Adrenal gland (tissue), 19 donors: ENCODE measurements around the gene KRTAP20-4. TPM values are rescaled to one million over a fixed set of nuclear protein-coding genes. Genes with fewer than 3 reads are reported as not detected.

Experiments used
- DNase-seq, 7 donors: peaks; one replicate each; pipeline ENCODE4 v3.0.0-alpha.2; 2019 to 2020
- H3K27ac ChIP-seq, 5 donors: fragments of 200-600 bp; sonication (generic) in 4 of 5; 1 replicate in 3 of 5; 2 replicates in 2 of 5; pipeline versions ENCODE4 v1.5.1 to v1.8.0; 2016 to 2020; ENCODE audit warnings: mild to moderate bottlenecking in 1 of 5
- H3K27me3 ChIP-seq: fragments of 200-600 bp; 2 replicates; pipeline ENCODE4 v1.8.0; 2021
- H3K36me3 ChIP-seq, 2 donors: fragments of 200-600 bp; replicated peaks in 1 of 2; 1 replicate in 1 of 2; 2 replicates in 1 of 2; pipeline versions ENCODE4 v1.5.1 to v1.8.0; 2018 to 2022
- H3K4me1 ChIP-seq, 2 donors: fragments of 200-600 bp; replicated peaks in 1 of 2; 1 replicate in 1 of 2; 2 replicates in 1 of 2; pipeline versions ENCODE4 v1.5.1 to v1.8.0; 2018 to 2021
- H3K4me3 ChIP-seq, 4 donors: fragments of 200-600 bp; sonication (generic) in 3 of 4; one replicate each; pipeline ENCODE4 v1.5.1; 2016 to 2018
- H3K9me3 ChIP-seq, 3 donors: fragments of 200-600 bp; sonication (generic) in 1 of 3; replicated peaks in 1 of 3; 1 replicate in 2 of 3; 2 replicates in 1 of 3; pipeline versions ENCODE4 v1.5.1 to v1.8.0; 2016 to 2021
- CTCF ChIP-seq, 6 experiments: fragments of 450-650 bp in 4 of 6; fragments of 200-600 bp in 2 of 6; sonication (generic) in 1 of 6; IDR thresholded peaks; 1 replicate in 5 of 6; 2 replicates in 1 of 6; pipeline versions ENCODE4 v1.5.1 to v1.8.0; 2016 to 2021; ENCODE audit warnings: antibody characterized with exemption in 6 of 6, mild to moderate bottlenecking in 2 of 6, moderate library complexity in 1 of 6
- POLR2A ChIP-seq, 2 donors: fragments of 450-650 bp; IDR thresholded peaks; one replicate each; pipeline ENCODE4 v1.6.1; 2017; ENCODE audit warnings: antibody characterized with exemption in 2 of 2, mild to moderate bottlenecking in 2 of 2, moderate library complexity in 1 of 2
- WGBS, 4 donors: extraction: QIAGEN DNeasy Blood & Tissue Kit in 2 of 4; methylation state at CpG; one replicate each; pipeline versions ENCODE4 v1.1.5 to v1.1.7; 2013 to 2017; 5-methylcytosine and 5-hydroxymethylcytosine counted together
- intact Hi-C, 2 donors: fragments of 100-400 bp; cut with DNase I; formaldehyde crosslinking; loops; one replicate each; pipeline versions ENCODE4 v1.14.1 to v1.15.0; 2022 to 2023
- long read RNA-seq, 10 donors: library from polyadenylated mRNA in 3 of 10; unstranded in 2 of 10; stranded (forward) in 1 of 10; transcript quantifications; one replicate each; pipeline ENCODE4 v2.0.0 and lab custom pipeline, GENCODE V29; 2021 to 2026
- polyA plus RNA-seq, 3 donors: library from polyadenylated mRNA; stranded (reverse); fragments of 200-250 nt in 2 of 3; fragments of 350-450 nt in 1 of 3; fragmentation: Illumina TruSeq in 1 of 3; extraction: RNeasy Lipid Tissue Mini Kit (QIAGEN cat#74804) in 1 of 3; gene quantifications; one replicate each; pipeline ENCODE4 v1.2.3, GENCODE V29; 2013 to 2014
- total RNA-seq, 9 donors: library from RNA; depleted of rRNA in 4 of 9; stranded (reverse); fragments of >200 nt in 4 of 9; fragments of 120-200 nt in 1 of 9; fragmentation: NEBNext Ultra II Directional in 1 of 9; extraction: Animal tissue kit (Norgen Biotek cat#: 25700) in 1 of 9; gene quantifications; one replicate each; pipeline versions ENCODE4 v1.1.0 to v1.2.4, GENCODE V29; 2013 to 2023
- donor health status: healthy with polysubstance abuse.
- donor health status: Bipolar disorder and iron deficiency.
- donor health status: DM: yes; HTN: yes; CAD: no.
- donor health status: DM: no; HTN: no; CAD: no.
- donor health status: DM: no; HTN: no; CAD: no.
- donor health status: DM: yes; HTN: yes; CAD: no.

The KRTAP20-4 gene
- total RNA-seq (not detected), polyA plus RNA-seq (not detected)
- long read RNA-seq, donor 1: 0 reads
- long read RNA-seq, donor 2: 0 reads
- long read RNA-seq, donor 3: 0 reads
- long read RNA-seq, donor 4: 0 reads
- long read RNA-seq, donor 5: 0 reads
- long read RNA-seq, donor 6: 0 reads
- long read RNA-seq, donor 7: 0 reads
- long read RNA-seq, donor 8: 0 reads
- long read RNA-seq, donor 9: 0 reads
- long read RNA-seq, donor 10: 0 reads

- intact Hi-C loops: no loop called here
- no peak for DNase-seq
- H3K27ac ChIP-seq: no peak within 1 kb of the TSS
- H3K9me3 ChIP-seq: no peaks in the 10 kb centered on the region
- no peaks in the 10 kb centered on the region for H3K27me3 ChIP-seq
- 72 to 82% (median 78%) methylated on average over 3 of the region's 3 CpGs for whole genome bisulfite sequencing, 4 donors
- H3K36me3 ChIP-seq: no peaks in the 10 kb centered on the region
- no peak for TF ChIP-seq CTCF (IDR thresholded peaks at IDR 0.05)
- no peak within 1 kb of the TSS for H3K4me3 ChIP-seq
- H3K4me1 ChIP-seq: no peaks in the 10 kb centered on the region
Measured at GRCh38 chr21:30620522-30620921, at the start of gene KRTAP20-4. Gene KRTAP20-4 (plus strand): TSS chr21:30620627.

- Histone ChIP-seq H3K36me3 (no peaks in the 10 kb centered on the region), H3K4me1 (no peaks in the 10 kb centered on the region), H3K27me3 (no peaks in the 10 kb centered on the region), H3K27ac (no peak overlapping the region), H3K9me3 (no peaks in the 10 kb centered on the region), H3K4me3 (no peak overlapping the region)
- DNase-seq: no peak
- intact Hi-C loops: no loop called here
- no peak for TF ChIP-seq POLR2A (IDR thresholded peaks at IDR 0.05)
- no peak for TF ChIP-seq CTCF (IDR thresholded peaks at IDR 0.05)
Measured at GRCh38 chr21:30577766-30578165, 42.7 kb upstream of the KRTAP20-4 start.

- no peaks in the 10 kb centered on the region for H3K9me3 ChIP-seq
- H3K36me3 ChIP-seq: no peaks in the 10 kb centered on the region
- TF ChIP-seq CTCF (IDR thresholded peaks at IDR 0.05) (no peak), POLR2A (IDR thresholded peaks at IDR 0.05) (no peak)
- H3K4me3 ChIP-seq: no peak overlapping the region
- H3K27ac ChIP-seq: no peak overlapping the region
- H3K27me3 ChIP-seq: no peaks in the 10 kb centered on the region
- H3K4me1 ChIP-seq: no peaks in the 10 kb centered on the region
- DNase-seq: no peak
- 45 to 79% (median 55%) methylated on average over 1 of the region's 1 CpG for WGBS, 4 donors
- intact Hi-C loops: no loop called here
Measured at GRCh38 chr21:30579346-30579745, 41.1 kb upstream of the KRTAP20-4 start.

GRCh38 chr21:30580132-30580531 is 40.3 kb upstream of the KRTAP20-4 start:
- no peak for TF ChIP-seq CTCF (IDR thresholded peaks at IDR 0.05)
- TF ChIP-seq POLR2A (IDR thresholded peaks at IDR 0.05): no peak
- intact Hi-C loops: no loop called here

More at GRCh38 chr21:30580132-30580531, 40.3 kb upstream of the KRTAP20-4 start:
- Histone ChIP-seq H3K27ac (no peak overlapping the region), H3K4me3 (no peak overlapping the region), H3K36me3 (no peaks in the 10 kb centered on the region), H3K27me3 (no peaks in the 10 kb centered on the region), H3K9me3 (no peaks in the 10 kb centered on the region), H3K4me1 (no peaks in the 10 kb centered on the region)
- WGBS, 4 donors: 59 to 73% (median 66%) methylated on average over 3 of the region's 3 CpGs
- no peak for DNase-seq
